CD4-positive, alpha-beta T cell treated with Interferon alpha-2 for 1 hour (primary cell): ENCODE results near the gene RRAGD.
A peak's percentile ranks its signal among the peaks of the same experiment; 100 is the strongest.

Experiments
- DNase-seq, 2 donors: peaks; one replicate each; pipeline ENCODE4 v3.0.0-alpha.2; 2020 to 2022

The RRAGD gene

DNA sequence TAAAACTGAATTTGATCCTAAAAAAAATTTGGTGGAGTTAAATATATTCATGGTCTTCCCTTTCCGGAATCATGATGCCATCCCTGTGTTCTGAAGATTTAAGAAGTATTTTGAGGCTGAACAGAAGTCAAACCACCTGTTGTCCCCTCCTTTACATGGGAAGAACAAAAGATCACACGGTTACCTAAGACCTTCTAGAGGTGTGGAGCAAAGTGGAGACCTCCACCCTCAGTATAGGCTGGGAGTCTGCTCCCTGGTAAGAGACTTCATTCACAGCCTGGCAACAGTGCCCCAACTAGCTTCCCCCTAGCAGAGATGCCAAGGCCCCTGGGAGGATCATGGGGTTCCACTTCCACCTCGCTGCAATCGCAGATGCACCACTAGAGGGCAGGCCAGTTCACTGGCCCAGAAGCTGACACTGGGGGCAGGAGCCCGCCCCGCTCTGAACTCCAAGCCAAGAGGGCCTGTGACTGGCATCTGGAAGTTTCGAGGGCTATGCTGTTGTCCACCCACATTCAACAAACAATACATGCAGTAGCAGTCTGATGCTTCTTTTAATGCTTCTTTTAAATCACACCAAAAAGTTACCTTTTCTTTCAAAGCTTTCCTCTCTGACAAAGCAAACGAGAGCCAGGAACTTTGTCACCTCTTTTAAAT is 40.1 kb downstream of the RRAGD start:
- DNase-seq = peak; percentile 80 to 83

- no peak for DNase-seq
Measured at GRCh38 chr6:89368999-89369398, 43.1 kb downstream of the RRAGD start.

DNA sequence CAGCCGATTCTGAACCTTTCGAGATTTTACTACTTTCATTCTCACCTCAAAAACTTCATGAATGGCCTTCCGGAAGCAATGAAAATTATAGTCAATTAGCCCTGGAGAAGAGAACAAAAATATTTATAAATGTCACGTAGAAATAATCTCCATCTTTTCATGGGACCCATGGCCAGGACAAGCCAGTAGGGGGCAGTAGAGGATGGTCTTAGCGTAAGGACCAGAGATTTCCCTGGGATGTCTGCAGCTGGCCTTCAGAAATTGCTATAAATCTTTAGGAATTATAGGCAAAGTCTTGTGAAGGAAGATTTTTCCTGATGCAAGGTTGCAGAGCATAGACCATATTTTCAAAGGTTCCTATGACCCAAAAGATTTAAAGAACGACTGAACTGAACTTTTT is 44.0 kb downstream of the RRAGD start:
- peak; percentile 40 to 65 for DNase-seq

DNA sequence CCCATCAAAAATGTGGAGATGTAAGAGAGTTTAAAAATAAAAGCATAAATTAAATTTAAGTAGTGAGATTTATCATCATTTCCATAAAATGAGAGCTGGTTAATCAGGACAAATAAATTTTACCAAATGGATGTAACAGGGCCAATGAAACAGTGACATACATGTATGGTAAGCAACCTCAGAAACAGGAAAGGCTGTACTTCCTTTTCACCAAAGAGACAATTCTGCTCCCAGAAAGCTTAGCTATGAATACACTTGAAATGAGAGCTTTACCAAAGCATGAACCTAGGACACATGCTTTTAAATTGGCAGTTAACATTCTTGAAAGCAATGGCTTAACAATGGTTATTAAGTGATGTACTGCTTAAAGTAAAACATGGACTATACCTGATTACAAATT is 47.5 kb downstream of the RRAGD start:
- no peak for DNase-seq

- DNase-seq = no peak
Measured at GRCh38 chr6:89361171-89361570, 50.9 kb downstream of the RRAGD start.

DNA sequence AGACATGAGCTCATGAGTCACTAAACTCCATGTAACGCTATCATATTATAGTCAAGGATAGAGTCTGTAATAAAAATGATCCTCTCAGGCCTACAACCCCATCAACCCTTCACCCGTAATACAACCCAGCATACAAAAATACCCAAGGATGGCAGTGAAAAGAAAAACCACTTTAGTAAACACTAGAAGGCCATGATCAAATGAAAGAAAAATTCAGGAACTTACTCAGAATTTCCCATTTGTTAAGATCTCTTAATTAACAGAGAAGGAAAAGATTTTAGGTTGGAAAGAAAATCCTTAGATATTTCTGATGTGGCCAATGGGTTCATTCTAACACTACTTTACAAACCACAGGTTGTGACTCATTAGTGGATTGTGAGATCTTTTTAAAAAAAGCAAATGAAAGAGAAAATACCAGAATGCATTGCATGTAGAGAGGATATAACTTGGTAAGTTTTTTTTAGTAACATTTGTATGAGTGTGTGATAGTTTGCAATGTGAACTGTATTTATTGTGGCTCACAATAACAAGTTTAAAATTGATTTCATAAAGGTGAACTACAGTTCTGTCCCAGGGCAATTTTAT is 51.6 kb downstream of the RRAGD start:
- DNase-seq = no peak

- no peak for DNase-seq
Measured at GRCh38 chr6:89359561-89359960, 52.5 kb downstream of the RRAGD start.

- DNase-seq = peak in 1 of 2 donors; percentile 35
Measured at GRCh38 chr6:89357390-89357789, 54.7 kb downstream of the RRAGD start.

DNA sequence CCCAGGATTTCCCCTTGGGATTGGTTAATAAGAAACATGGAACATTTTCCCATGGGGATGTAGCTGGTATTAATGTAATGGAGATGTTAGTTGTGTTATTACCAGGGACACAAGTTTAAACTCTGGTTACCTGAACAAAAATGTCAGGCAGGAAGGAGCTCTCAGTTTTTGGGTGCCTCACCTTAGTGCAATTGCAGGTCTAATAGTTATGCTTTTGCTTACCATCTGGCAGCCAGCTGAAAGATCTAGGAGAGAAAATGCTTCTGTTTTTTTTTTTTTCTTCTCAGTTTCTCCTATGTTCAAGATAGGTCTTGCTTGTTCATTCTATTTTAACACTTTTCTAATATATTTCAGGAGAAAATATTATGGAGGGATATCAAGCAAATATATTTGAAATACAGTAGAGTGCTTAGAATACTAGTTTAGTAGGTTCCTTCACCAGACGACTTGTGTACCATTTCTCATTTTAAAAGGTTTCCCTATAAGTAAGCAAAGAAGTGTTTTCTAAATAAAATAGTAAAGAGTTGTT is 55.4 kb downstream of the RRAGD start:
- DNase-seq = no peak

DNA sequence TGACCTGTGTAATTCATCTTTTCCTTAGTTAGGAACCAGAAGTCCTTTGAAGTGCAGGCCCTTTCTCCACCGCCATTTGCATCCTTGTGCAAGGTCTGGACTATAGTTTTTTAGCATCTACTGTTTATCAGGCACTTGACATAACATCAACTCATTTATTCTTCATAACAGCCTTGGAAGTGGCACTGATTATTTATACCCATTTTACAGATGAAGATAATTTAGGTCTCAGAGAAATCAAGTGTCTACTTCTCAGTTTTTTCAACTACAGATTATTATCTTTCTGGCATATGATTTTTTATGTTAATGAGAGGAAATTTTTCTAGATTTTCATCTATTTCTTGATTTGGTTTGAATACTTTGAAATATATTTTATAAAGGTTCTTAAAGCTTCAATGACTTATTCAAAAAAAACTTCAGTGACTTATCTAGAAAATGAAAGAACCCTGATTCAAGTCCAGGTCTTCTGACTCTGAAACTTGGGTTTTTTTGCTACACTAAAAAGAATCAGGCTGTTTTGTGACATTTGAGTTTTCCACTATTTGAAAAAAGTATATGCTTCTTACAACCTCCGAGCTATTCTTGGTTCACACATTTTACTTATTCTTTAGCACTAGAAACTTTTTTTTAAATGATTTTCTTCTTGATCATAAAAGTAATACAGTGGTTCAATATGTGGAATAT is 56.4 kb downstream of the RRAGD start:
- no peak for DNase-seq

DNA sequence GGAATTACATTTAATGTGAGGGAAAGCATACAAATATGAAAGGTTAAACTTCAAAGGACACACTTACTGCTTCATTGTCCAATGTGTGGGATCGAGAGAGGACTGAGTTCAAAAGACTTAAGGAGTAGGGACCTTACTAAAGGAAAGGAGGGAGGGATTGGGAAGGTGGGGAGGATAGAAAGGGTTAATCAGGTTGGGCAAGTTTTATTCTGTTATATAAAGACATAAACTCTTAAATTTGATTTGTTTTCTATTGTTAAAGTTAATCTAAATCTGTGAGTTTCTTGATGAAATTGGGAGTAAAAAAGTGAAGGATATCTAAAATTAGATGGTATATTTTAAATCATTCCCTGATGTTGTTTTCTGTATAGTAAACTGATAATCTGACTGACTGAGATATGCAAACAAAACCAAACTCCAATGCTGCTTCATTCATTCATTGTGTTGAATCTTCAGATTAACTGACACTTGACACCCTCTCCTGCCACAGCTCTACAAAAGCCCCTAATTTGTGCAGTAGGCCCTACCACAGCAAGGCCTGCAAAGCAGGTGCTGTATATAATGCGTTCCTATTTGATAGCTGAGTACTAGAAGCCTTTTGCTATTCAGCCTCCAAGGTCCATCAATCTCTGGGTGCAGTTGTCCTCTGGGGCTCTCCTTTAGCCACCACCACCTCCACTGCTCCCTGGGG is 58.2 kb downstream of the RRAGD start:
- no peak for DNase-seq

- no peak for DNase-seq
Measured at GRCh38 chr6:89353118-89353556, 58.9 kb downstream of the RRAGD start.

- DNase-seq = peak; percentile 85 to 86
Measured at GRCh38 chr6:89352278-89353117, 59.6 kb downstream of the RRAGD start, which contains the start of gene UBE2J1. Gene UBE2J1 (minus strand): TSS chr6:89352722. CDS start chr6:89352569, 153 bp downstream.

GRCh38 chr6:89351671-89352277 is 60.3 kb downstream of the RRAGD start:
- DNase-seq = no peak

DNA sequence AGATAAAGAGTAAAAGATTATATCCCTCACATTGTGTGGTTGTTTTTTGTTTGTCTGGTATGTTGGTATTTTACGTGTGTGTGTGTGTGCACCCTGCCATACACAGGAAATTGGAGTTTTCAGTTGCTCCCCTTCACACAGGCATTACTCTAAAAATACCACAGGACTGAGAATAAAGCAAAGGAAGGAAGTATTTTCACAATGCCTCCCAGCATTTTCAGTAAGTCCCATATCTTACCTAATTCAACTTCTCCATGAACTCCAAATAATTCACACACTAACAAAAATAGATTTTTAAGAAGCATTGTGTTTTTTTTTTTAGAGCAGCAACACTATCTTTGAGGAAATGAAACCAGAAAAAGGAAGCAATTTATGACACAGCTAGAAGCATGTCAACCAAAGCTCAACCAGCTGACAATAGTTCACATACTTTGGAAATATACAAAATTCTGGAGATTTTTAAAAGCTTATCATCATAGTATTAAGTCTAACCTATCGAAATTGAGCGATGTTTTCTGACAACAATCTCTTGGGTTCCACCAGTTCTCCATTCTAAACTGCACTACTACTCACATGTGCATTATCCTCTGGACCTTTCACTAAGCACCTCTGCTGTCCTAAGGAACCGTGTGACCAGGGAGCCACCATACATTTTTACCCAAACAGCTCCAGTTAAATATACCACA is 61.6 kb downstream of the RRAGD start:
- DNase-seq = peak in 1 of 2 donors; percentile 53

- DNase-seq = no peak
Measured at GRCh38 chr6:89348372-89348771, 63.7 kb downstream of the RRAGD start.

DNA sequence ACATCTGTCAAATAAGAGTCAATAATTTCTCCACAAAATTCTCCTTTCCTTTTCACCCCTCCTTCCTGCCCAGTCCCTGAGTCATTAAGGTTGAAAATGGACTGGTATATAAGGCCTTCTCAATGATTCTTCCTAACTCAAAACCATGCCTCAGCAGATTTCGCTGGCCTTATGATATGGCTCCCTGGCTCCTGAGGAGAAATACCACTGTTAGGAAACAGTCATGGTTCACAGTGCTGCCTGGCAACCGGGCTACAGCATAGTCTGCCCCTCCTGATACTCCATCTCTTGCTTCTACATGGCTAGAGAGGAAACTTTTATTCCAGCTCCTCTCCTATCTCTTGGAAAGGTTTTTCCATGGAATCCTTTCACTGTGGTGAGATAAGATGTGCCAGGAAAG is 64.2 kb downstream of the RRAGD start:
- DNase-seq = no peak

DNA sequence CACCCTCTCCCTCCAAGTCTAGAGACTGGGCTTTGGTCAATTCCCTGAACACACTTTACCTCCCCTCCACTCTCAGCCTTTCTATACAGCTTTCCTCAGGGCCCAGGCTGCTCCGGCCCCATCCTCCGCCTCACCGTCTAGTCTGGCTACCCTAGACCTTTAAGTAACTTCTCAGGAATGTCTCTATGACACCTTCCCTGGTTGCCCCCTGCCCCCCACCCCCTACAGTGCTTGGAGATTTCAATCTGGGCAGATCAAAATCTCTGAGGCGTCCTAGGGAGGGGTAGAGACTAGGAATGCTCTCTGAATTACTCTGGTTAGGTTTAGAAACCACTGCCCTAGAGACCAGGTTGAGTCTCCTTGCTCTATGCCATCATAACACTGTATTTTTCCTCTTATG is 65.6 kb downstream of the RRAGD start:
- DNase-seq = no peak

GRCh38 chr6:89339565-89339964 is 72.5 kb downstream of the RRAGD start:
- no peak for DNase-seq

GRCh38 chr6:89335164-89335563 is 76.9 kb downstream of the RRAGD start:
- DNase-seq = no peak

DNA sequence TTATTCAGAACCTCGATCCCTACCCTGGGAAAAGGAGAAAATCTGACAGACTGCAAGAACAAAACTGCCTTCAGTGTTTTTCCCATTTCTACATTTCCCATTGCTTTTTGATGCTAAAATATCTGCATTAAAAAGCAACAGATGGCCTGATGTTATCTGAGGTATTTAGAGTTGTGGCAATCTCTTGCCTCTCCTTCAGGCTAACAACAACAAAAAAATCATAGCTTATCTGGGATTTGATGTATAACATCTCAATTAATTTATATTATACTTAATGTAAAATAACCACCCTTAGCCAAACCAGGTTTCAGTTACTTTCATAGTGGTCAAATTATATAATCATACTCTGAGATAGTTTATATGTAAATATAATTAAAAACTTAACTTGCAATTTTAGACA is 81.2 kb downstream of the RRAGD start:
- no peak for DNase-seq
